Stimulated activated CD8-positive, alpha-beta memory T cell treated with anti-CD3 and anti-CD28 coated beads, Interleukin-2, amount 100 ng/mL, for 1 hour (primary cell): ENCODE measurements around the gene MAPK10.
"Not testable (repeated sequence)": the region's sequence is repeated elsewhere in the genome, so short reads cannot be mapped to it uniquely, and the experiment has no call there.

ENCODE experiments used
- DNase-seq, 2 donors: peaks; one replicate each; pipeline ENCODE4 v3.0.0-alpha.2; 2020; ENCODE audit warnings: low read depth in 2 of 2

MAPK10 gene

GRCh38 chr4:86338989-86339388, 20.9 kb downstream of the MAPK10 start:
- DNase-seq, result no peak

- no peak for DNase-seq
Measured at GRCh38 chr4:86338521-86338920, 21.3 kb downstream of the MAPK10 start.

GRCh38 chr4:86334020-86334750, 25.7 kb downstream of the MAPK10 start:
- no peak for DNase-seq

GRCh38 chr4:86333236-86333635, 26.6 kb downstream of the MAPK10 start:
- no peak for DNase-seq

- no peak for DNase-seq
Measured at GRCh38 chr4:86330961-86331742, 28.7 kb downstream of the MAPK10 start.

- not testable (repeated sequence) for DNase-seq
Measured at GRCh38 chr4:86330411-86330810, 29.4 kb downstream of the MAPK10 start.

GRCh38 chr4:86329431-86329830, 30.4 kb downstream of the MAPK10 start:
- no peak for DNase-seq

GRCh38 chr4:86326400-86326799, 33.5 kb downstream of the MAPK10 start:
- DNase-seq, result no peak

- DNase-seq, result no peak
Measured at GRCh38 chr4:86319390-86319789, 40.5 kb downstream of the MAPK10 start.

- DNase-seq, result no peak
Measured at GRCh38 chr4:86315579-86315978, 44.3 kb downstream of the MAPK10 start.

GRCh38 chr4:86313656-86314055, 46.2 kb downstream of the MAPK10 start:
- DNase-seq, result no peak

GRCh38 chr4:86307432-86307831, 52.4 kb downstream of the MAPK10 start:
- DNase-seq, result no peak

- DNase-seq, result no peak
Measured at GRCh38 chr4:86306816-86307215, 53.0 kb downstream of the MAPK10 start.

- DNase-seq, result no peak
Measured at GRCh38 chr4:86302830-86303229, 57.0 kb downstream of the MAPK10 start.

- no peak for DNase-seq
Measured at GRCh38 chr4:86302251-86302650, 57.6 kb downstream of the MAPK10 start.

GRCh38 chr4:86300516-86300915, 59.3 kb downstream of the MAPK10 start:
- DNase-seq, result no peak

- DNase-seq, result no peak
Measured at GRCh38 chr4:86296865-86297264, 63.0 kb downstream of the MAPK10 start.

- DNase-seq, result no peak
Measured at GRCh38 chr4:86294883-86295282, 65.0 kb downstream of the MAPK10 start.

GRCh38 chr4:86291180-86291579, 68.7 kb downstream of the MAPK10 start:
- DNase-seq, result no peak

GRCh38 chr4:86286726-86287125, 73.1 kb downstream of the MAPK10 start:
- DNase-seq, result no peak

- no peak for DNase-seq
Measured at GRCh38 chr4:86283371-86283770, 76.5 kb downstream of the MAPK10 start.

- DNase-seq, result no peak
Measured at GRCh38 chr4:86280246-86280645, 79.6 kb downstream of the MAPK10 start.

- no peak for DNase-seq
Measured at GRCh38 chr4:86279293-86279960, 80.4 kb downstream of the MAPK10 start.
